HCT116 (cell line): Measurements from ENCODE around the gene EXOC5. TPM values are rescaled to one million over a fixed set of nuclear protein-coding genes. Genes with fewer than 3 reads are reported as not detected.

ENCODE experiments used
- ATAC-seq: fragments of 200-7000 bp; cut with Tn5 transposase; 2 replicates; pipeline ENCODE4 v1.9.1; 2020; ENCODE audit warnings: mild to moderate bottlenecking, moderate library complexity
- BruUV-seq: library from RNA; stranded (reverse); fragments of 400-500 nt; replicated peaks from 2 replicates; lab custom pipeline; 2021; lab: Mats Ljungman, UMichigan
- CTCF ChIA-PET: fragments of 300-600 bp; sonication (Branson Sonifier 250); formaldehyde crosslinking; loops from one replicate; lab custom pipeline; 2021; ENCODE audit warnings: antibody characterized with exemption; lab: Charles Lee
- POLR2A ChIA-PET: fragments of 300-600, 350-600 bp; sonication (Branson Sonifier 250); formaldehyde crosslinking; loops from one replicate; lab custom pipeline; 2021; ENCODE audit warnings: antibody characterized with exemption; lab: Charles Lee
- RAD21 ChIA-PET, 2 experiments: fragments of 300-600 bp; sonication (Branson Sonifier 250); formaldehyde crosslinking; loops; one replicate each; lab custom pipeline; 2023; ENCODE audit warnings: low total read pairs in 2 of 2; ENCODE audit not compliant: uncharacterized antibody in 2 of 2, unreplicated experiment in 2 of 2, low non-redundant PET in 1 of 2; lab: Charles Lee
- DNase-seq: peaks from one replicate; pipeline ENCODE4 v3.0.0-alpha.2; 2010; ENCODE audit warnings: low read depth, low spot score
- H2AFZ ChIP-seq: fragments of 200-600 bp; shearing (Covaris generic), sonication (generic); 2 replicates; pipeline ENCODE4 v1.6.1; 2017; ENCODE audit warnings: low read depth, mixed run types, mixed read lengths, antibody characterized with exemption, low read length; ENCODE audit not compliant: poor library complexity, severe bottlenecking
- H3K27ac ChIP-seq: 2 replicates; pipeline ENCODE4 v1.5.1; 2012; ENCODE audit warnings: low read depth, low read length
- H3K27me3 ChIP-seq: fragments of 200-600 bp; sonication (generic); 2 replicates; pipeline ENCODE4 v1.6.1; 2016; ENCODE audit warnings: mixed run types, low read length, mixed read lengths; ENCODE audit not compliant: insufficient read depth
- H3K36me3 ChIP-seq, 2 experiments: fragments of 200-500 bp in 1 of 2; fragments of 200-600 bp in 1 of 2; sonication (Bioruptor generic) in 1 of 2; sonication (generic) in 1 of 2; 2 replicates each; pipeline versions ENCODE4 v1.5.1 to v1.6.1; 2014 to 2016; ENCODE audit warnings: low read length in 2 of 2, inconsistent platforms in 1 of 2, mixed read lengths in 1 of 2, mixed run types in 1 of 2; ENCODE audit not compliant: insufficient read depth in 2 of 2, control insufficient read depth in 1 of 2
- H3K4me1 ChIP-seq, 2 experiments: fragments of 200-600 bp in 1 of 2; sonication (generic) in 1 of 2; 2 replicates each; pipeline versions ENCODE4 v1.5.1 to v1.6.1; 2012 to 2017; ENCODE audit warnings: low read length in 2 of 2, inconsistent platforms in 1 of 2, mild to moderate bottlenecking in 1 of 2, mixed read lengths in 1 of 2, mixed run types in 1 of 2, moderate library complexity in 1 of 2; ENCODE audit not compliant: insufficient read depth in 2 of 2, control insufficient read depth in 1 of 2
- H3K4me2 ChIP-seq: fragments of 200-600 bp; sonication (generic); 2 replicates; pipeline ENCODE4 v1.6.1; 2017; ENCODE audit warnings: mixed run types, low read length, mixed read lengths
- H3K4me3 ChIP-seq, 2 experiments: fragments of 200-600 bp in 1 of 2; sonication (generic) in 1 of 2; replicated peaks in 1 of 2; 2 replicates each; pipeline ENCODE4 v1.5.1; 2011 to 2016; ENCODE audit warnings: low read length in 2 of 2, control low read depth in 1 of 2, low read depth in 1 of 2, mild to moderate bottlenecking in 1 of 2, mixed read lengths in 1 of 2, mixed run types in 1 of 2
- H3K79me2 ChIP-seq: fragments of 200-600 bp; sonication (generic); 2 replicates; pipeline ENCODE4 v1.6.1; 2017; ENCODE audit warnings: mild to moderate bottlenecking, mixed run types, low read length, moderate library complexity, mixed read lengths; ENCODE audit not compliant: insufficient read depth
- H3K9ac ChIP-seq: fragments of 200-600 bp; sonication (generic); 2 replicates; pipeline ENCODE4 v1.6.1; 2016; ENCODE audit warnings: low read length, mixed read lengths
- H3K9me2 ChIP-seq: fragments of 200-600 bp; sonication (generic), shearing (Covaris generic); 2 replicates; pipeline ENCODE4 v1.6.1; 2017; ENCODE audit warnings: mixed run types, mild to moderate bottlenecking, moderate library complexity; ENCODE audit not compliant: insufficient read depth
- H3K9me3 ChIP-seq, 2 experiments: fragments of 200-500 bp in 1 of 2; fragments of 200-600 bp in 1 of 2; sonication (Bioruptor generic) in 1 of 2; sonication (generic) in 1 of 2; 2 replicates each; pipeline ENCODE4 v1.6.1; 2014 to 2017; ENCODE audit warnings: low read length in 2 of 2, mixed read lengths in 2 of 2, inconsistent platforms in 1 of 2, low read depth in 1 of 2, mild to moderate bottlenecking in 1 of 2, mixed run types in 1 of 2, moderate library complexity in 1 of 2; ENCODE audit not compliant: control insufficient read depth in 1 of 2, insufficient read depth in 1 of 2
- H4K20me1 ChIP-seq: fragments of 200-600 bp; sonication (generic), shearing (Covaris generic); 2 replicates; pipeline ENCODE4 v1.6.1; 2017; ENCODE audit warnings: mixed run types, mild to moderate bottlenecking, moderate library complexity; ENCODE audit not compliant: insufficient read depth
- CEBPB ChIP-seq: IDR thresholded peaks from 2 replicates; pipeline ENCODE4 v1.6.1; 2012; ENCODE audit warnings: low read depth
- CTCF ChIP-seq, 3 experiments: fragments of 200-600 bp in 1 of 3; sonication (generic) in 1 of 3; IDR thresholded peaks in 2 of 3; conservative IDR thresholded peaks in 1 of 3; 2 replicates each; pipeline ENCODE4 v1.5.1; 2012 to 2017; ENCODE audit warnings: low read depth in 2 of 3, low read length in 2 of 3, antibody characterized with exemption in 1 of 3, borderline replicate concordance in 1 of 3, control low read depth in 1 of 3, mild to moderate bottlenecking in 1 of 3, mixed read lengths in 1 of 3, mixed run types in 1 of 3, moderate library complexity in 1 of 3; ENCODE audit not compliant: insufficient read depth in 1 of 3
- EZH2 ChIP-seq: fragments of 200-600 bp; sonication (generic); IDR thresholded peaks from 2 replicates; pipeline ENCODE4 v1.6.1; 2017; ENCODE audit warnings: antibody characterized with exemption, mixed run types
- FOSL1 ChIP-seq: IDR thresholded peaks from 2 replicates; pipeline ENCODE4 v1.6.1; 2012; ENCODE audit warnings: low read depth
- JUND ChIP-seq: IDR thresholded peaks from 2 replicates; pipeline ENCODE4 v1.6.1; 2012
- MAX ChIP-seq: IDR thresholded peaks from 2 replicates; pipeline ENCODE4 v1.6.1; 2012
- POLR2A ChIP-seq: IDR thresholded peaks from 2 replicates; pipeline ENCODE4 v1.7.0; 2011; ENCODE audit warnings: borderline replicate concordance; ENCODE audit not compliant: insufficient read depth, insufficient read length; ENCODE audit errors: extremely low read depth
- POLR2AphosphoS5 ChIP-seq: IDR thresholded peaks from 2 replicates; pipeline ENCODE4 v1.6.1; 2011; ENCODE audit warnings: mild to moderate bottlenecking, low read depth, low read length, moderate library complexity
- RAD21 ChIP-seq: IDR thresholded peaks from 2 replicates; pipeline ENCODE4 v1.6.1; 2012; ENCODE audit warnings: low read depth, mild to moderate bottlenecking
- SIN3A ChIP-seq: IDR thresholded peaks from 2 replicates; pipeline ENCODE4 v1.6.1; 2012; ENCODE audit warnings: low read depth
- SP1 ChIP-seq: IDR thresholded peaks from 2 replicates; pipeline ENCODE4 v1.6.1; 2012; ENCODE audit warnings: low read depth
- SRF ChIP-seq: IDR thresholded peaks from 2 replicates; pipeline ENCODE4 v1.6.1; 2012; ENCODE audit warnings: low read depth
- TCF7L2 ChIP-seq: IDR thresholded peaks from 2 replicates; pipeline ENCODE4 v1.7.0; 2011; ENCODE audit warnings: borderline replicate concordance, inconsistent platforms; ENCODE audit not compliant: insufficient read depth, insufficient read length; ENCODE audit errors: extremely low read depth
- YY1 ChIP-seq: IDR thresholded peaks from 2 replicates; pipeline ENCODE4 v1.6.1; 2011; ENCODE audit warnings: low read length, low read depth, moderate library complexity, mild to moderate bottlenecking; ENCODE audit not compliant: insufficient replicate concordance; ENCODE audit errors: extremely low read depth
- ZFX ChIP-seq: fragments of 450-650 bp; IDR thresholded peaks from 2 replicates; pipeline ENCODE4 v1.6.1; 2017
- intact Hi-C: fragments of 100-400 bp; cut with micrococcal nuclease; formaldehyde crosslinking; loops from 2 replicates; pipeline ENCODE4 v1.10.0; 2022
- total RNA-seq: library from RNA; stranded (reverse); gene quantifications from one replicate; pipeline ENCODE4 v1.2.1, GENCODE V29; 2021; ENCODE audit not compliant: unreplicated experiment
- TF ChIP-seq, protein P1 (sequence below): IDR thresholded peaks from 2 replicates; pipeline ENCODE4 v1.6.1; 2012

EXOC5 gene
- total RNA-seq, 1 experiment from 2014 or later, result 54.2 TPM

DNA sequence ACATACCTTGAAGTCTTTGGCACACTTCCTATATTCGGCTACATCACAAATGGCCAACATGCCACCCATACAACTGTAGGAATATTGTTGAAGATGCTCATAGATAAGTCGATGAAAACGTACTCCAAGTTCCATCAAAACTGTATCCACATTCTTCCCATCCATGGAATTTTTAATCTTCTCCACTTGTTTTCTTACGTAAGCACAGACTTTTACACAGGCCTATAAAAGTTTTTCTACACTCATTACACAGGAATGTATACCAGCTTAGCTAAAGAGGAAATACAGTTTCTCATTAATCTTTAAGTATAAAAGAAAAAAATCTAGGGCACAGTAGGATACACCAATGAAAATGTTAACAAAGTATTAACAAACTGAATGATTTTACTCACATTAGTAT lies 59.1 kb downstream of the EXOC5 start:
- Histone ChIP-seq H3K4me3 (no peak overlapping the region), H3K9ac (no peak overlapping the region), H2AFZ (no peak overlapping the region), H3K79me2 (no peaks in the 10 kb centered on the region), H4K20me1 (no peaks in the 10 kb centered on the region; the same call in 1 of the 2 replicates), H3K4me1 (no peaks in the 10 kb centered on the region), H3K27ac (no peak overlapping the region), H3K36me3 (peaks cover 8 to 9% of the 10 kb centered on the region in 2 experiments; a peak in 3 of 4 replicates), H3K9me3 (no peaks in the 10 kb centered on the region), H3K9me2 (no peaks in the 10 kb centered on the region), H3K4me2 (no peak overlapping the region), H3K27me3 (no peaks in the 10 kb centered on the region)
- no peak for ATAC-seq
- no peak for DNase-seq
- intact Hi-C loops, result loop anchor here (10.0 kb wide), 1 partner anchor 165 kb away; no protein-coding TSS in a partner anchor
- TF ChIP-seq YY1, result no peak
- TF ChIP-seq TCF7L2, result no peak
- TF ChIP-seq POLR2AphosphoS5, result no peak
- CTCF ChIA-PET, result no interaction called here
- RAD21 ChIA-PET, result no interaction called here
- POLR2A ChIA-PET, result no interaction called here
- no TSS peak for BruUV-seq

GRCh38 chr14:57205938-57206337 lies 62.8 kb downstream of the EXOC5 start:
- Histone ChIP-seq H3K9me3 (no peaks in the 10 kb centered on the region), H3K79me2 (no peaks in the 10 kb centered on the region), H3K4me1 (no peaks in the 10 kb centered on the region), H3K9me2 (no peaks in the 10 kb centered on the region), H2AFZ (no peak overlapping the region), H3K27ac (no peak overlapping the region), H3K27me3 (no peaks in the 10 kb centered on the region), H4K20me1 (no peaks in the 10 kb centered on the region; the same call in 1 of the 2 replicates), H3K4me3 (no peak overlapping the region), H3K9ac (no peak overlapping the region), H3K36me3 (peaks cover under 1 to 5% of the 10 kb centered on the region in 2 experiments; a peak in 2 of 4 replicates), H3K4me2 (no peak overlapping the region)
- CTCF ChIA-PET, result interaction anchor here (1.5 kb wide), 1 partner anchor 715 kb away, joined by 3 read pairs; no protein-coding TSS in a partner anchor
- intact Hi-C loops, result loop anchor here (10.0 kb wide), 1 partner anchor 169 kb away; no protein-coding TSS in a partner anchor
- POLR2A ChIA-PET, result no interaction called here
- RAD21 ChIA-PET, result no interaction called here
- DNase-seq (no peak), ATAC-seq (no peak)
- BruUV-seq, result no TSS peak
- TF ChIP-seq ZFX, result no peak
- TF ChIP-seq CTCF (IDR thresholded peaks at IDR 0.05 in 2 of 3, conservative IDR thresholded peaks at IDR 0.05 in 1 of 3; ENCODE audit: borderline replicate concordance in 1 of 3, insufficient read depth in 1 of 3, low read depth in 2 of 3, low read length in 2 of 3), result no peak
- no peak for TF ChIP-seq YY1
- TF ChIP-seq MAX, result no peak
- TF ChIP-seq, protein P1, sequence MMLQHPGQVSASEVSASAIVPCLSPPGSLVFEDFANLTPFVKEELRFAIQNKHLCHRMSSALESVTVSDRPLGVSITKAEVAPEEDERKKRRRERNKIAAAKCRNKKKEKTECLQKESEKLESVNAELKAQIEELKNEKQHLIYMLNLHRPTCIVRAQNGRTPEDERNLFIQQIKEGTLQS, result no peak
- no peak for TF ChIP-seq POLR2A
- no peak for TF ChIP-seq FOSL1
- no peak for TF ChIP-seq RAD21
- TF ChIP-seq SP1, result no peak
- no peak for TF ChIP-seq JUND
- no peak for TF ChIP-seq SIN3A
- no peak for TF ChIP-seq SRF
- TF ChIP-seq EZH2, result no peak
- TF ChIP-seq CEBPB, result no peak
